ENCODE results near the gene ACTL8.

DNA sequence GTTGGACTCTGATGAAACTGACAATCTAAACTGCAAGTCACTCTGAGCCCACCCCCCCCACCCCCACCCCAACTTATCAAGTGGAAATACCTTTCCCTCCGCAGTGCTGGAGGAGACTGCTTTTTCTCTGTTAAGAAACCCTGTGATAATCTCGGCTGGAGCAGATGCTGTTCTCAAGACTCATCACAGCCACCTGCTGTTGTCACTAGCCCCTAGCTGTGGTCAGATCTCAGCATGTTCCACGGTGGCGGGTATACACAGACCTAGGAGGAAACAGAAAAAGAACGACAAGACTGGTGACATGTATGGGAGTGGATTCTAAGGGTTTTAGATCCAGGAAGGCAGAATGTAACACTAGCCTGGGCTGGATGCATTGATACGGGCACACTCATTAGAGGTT is 2.3 kb downstream of the ACTL8 start:
- TF ChIP-seq, protein P1, sequence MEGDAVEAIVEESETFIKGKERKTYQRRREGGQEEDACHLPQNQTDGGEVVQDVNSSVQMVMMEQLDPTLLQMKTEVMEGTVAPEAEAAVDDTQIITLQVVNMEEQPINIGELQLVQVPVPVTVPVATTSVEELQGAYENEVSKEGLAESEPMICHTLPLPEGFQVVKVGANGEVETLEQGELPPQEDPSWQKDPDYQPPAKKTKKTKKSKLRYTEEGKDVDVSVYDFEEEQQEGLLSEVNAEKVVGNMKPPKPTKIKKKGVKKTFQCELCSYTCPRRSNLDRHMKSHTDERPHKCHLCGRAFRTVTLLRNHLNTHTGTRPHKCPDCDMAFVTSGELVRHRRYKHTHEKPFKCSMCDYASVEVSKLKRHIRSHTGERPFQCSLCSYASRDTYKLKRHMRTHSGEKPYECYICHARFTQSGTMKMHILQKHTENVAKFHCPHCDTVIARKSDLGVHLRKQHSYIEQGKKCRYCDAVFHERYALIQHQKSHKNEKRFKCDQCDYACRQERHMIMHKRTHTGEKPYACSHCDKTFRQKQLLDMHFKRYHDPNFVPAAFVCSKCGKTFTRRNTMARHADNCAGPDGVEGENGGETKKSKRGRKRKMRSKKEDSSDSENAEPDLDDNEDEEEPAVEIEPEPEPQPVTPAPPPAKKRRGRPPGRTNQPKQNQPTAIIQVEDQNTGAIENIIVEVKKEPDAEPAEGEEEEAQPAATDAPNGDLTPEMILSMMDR (IDR thresholded peaks at IDR 0.05), result no peak
- TF ChIP-seq POLR2A (IDR thresholded peaks at IDR 0.05), result no peak
- no peak for TF ChIP-seq EP300 (IDR thresholded peaks at IDR 0.05)

Data from ovary (tissue), 3 donors.